ENCODE results near the gene KRT31.

KRT31 gene

DNA sequence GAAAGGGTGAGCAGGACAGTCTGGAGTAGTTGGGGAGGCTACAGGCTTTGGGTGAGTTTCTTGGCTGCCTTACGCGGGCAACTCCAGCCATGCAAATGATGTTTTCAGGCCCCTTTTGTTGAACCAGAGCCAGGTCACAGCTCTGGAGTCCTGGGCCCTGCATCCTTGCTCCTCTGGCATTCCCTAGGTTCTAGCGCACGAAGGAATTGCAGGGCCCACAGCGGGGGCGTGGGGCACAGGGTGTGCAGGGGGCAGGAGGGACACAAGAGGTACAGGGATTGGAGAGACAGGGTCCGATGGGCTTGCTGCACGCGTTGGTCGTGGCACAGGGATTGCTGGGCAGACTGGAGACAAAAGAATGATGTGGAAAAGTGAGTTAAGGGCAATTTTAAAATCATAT, 3.6 kb downstream of the KRT31 start:
- TF ChIP-seq, protein P1, sequence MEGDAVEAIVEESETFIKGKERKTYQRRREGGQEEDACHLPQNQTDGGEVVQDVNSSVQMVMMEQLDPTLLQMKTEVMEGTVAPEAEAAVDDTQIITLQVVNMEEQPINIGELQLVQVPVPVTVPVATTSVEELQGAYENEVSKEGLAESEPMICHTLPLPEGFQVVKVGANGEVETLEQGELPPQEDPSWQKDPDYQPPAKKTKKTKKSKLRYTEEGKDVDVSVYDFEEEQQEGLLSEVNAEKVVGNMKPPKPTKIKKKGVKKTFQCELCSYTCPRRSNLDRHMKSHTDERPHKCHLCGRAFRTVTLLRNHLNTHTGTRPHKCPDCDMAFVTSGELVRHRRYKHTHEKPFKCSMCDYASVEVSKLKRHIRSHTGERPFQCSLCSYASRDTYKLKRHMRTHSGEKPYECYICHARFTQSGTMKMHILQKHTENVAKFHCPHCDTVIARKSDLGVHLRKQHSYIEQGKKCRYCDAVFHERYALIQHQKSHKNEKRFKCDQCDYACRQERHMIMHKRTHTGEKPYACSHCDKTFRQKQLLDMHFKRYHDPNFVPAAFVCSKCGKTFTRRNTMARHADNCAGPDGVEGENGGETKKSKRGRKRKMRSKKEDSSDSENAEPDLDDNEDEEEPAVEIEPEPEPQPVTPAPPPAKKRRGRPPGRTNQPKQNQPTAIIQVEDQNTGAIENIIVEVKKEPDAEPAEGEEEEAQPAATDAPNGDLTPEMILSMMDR (IDR thresholded peaks at IDR 0.05; ENCODE audit: control extremely low read depth, extremely low read depth, low read depth, missing control alignments) = no peak
- CTCF ChIA-PET = no interaction called here
- POLR2A ChIA-PET = no interaction called here
- DNase-seq (ENCODE audit: extremely low spot score) = no peak

DNA sequence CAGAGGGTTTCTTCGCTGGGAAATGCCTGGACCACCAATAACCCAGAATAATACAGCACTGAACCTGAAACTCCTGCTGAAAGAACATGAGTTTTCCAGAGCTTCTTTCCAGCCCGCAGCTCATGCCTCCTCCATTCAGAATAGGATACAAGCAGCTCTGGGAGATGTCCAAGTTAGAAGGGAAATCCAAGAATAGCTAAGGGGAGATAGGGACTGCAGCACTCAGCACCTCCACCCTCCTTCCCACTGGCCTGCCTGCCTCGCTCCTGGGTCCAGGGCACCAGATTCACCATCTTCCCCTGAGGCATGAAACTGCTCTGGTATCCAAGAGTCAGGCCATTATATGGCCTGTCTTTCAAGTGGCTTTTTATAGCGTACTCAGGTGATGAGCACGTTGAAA, 4.1 kb downstream of the KRT31 start:
- CTCF ChIA-PET = no interaction called here
- POLR2A ChIA-PET = no interaction called here
- TF ChIP-seq, protein P1 (IDR thresholded peaks at IDR 0.05; ENCODE audit: control extremely low read depth, extremely low read depth, low read depth, missing control alignments) = no peak
- no peak for DNase-seq (ENCODE audit: extremely low spot score)

DNA sequence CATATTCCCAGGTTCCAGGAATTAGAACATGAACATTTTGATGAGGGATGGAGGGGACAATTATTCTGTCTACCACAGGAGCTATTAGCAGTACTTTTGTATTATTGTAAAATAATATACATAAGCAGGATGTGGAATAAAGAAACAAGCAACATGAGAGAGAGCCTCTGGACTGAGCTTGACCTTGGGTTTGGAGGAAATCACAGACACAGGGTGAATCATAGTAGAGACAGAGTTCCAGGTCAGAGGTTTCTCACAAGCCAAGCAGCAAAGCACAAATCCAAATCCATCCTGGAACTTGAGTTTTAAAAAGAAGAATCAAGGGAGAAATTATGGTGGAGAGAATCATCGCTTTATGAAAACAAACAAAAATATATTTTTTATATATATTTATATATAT, 5.1 kb downstream of the KRT31 start:
- DNase-seq (ENCODE audit: extremely low spot score) = no peak
- TF ChIP-seq, protein P1 (IDR thresholded peaks at IDR 0.05; ENCODE audit: control extremely low read depth, extremely low read depth, low read depth, missing control alignments) = no peak
- POLR2A ChIA-PET = no interaction called here
- CTCF ChIA-PET = interaction anchor here (2.0 kb wide), 1 partner anchor 536 kb away, joined by 4 read pairs; no protein-coding TSS in a partner anchor

DNA sequence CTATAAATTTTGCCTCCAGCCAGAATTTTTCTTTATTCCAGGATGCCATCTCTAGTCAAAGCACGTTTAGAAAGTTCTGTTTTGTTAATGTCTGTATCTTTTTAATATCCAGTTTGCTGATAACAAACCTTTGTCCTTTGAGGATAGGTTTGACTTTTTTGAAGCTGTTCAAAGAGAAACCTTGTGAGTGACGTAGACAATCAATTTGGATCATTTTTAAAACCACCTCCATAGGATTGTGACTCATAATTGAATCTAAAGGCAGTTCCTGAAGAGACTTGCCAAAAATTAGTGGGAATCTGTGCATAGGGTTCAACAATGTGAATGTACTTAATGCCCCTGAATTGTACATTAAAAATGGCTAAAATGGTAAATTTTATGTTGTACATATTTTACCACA, 5.9 kb downstream of the KRT31 start:
- DNase-seq (ENCODE audit: extremely low spot score) = no peak
- TF ChIP-seq, protein P1 (IDR thresholded peaks at IDR 0.05; ENCODE audit: control extremely low read depth, extremely low read depth, low read depth, missing control alignments) = no peak
- CTCF ChIA-PET = interaction anchor here (1.0 to 2.0 kb wide), 3 partner anchors 10 to 535 kb away, joined by 3 to 4 read pairs (median 3); no protein-coding TSS in a partner anchor
- POLR2A ChIA-PET = no interaction called here

DNA sequence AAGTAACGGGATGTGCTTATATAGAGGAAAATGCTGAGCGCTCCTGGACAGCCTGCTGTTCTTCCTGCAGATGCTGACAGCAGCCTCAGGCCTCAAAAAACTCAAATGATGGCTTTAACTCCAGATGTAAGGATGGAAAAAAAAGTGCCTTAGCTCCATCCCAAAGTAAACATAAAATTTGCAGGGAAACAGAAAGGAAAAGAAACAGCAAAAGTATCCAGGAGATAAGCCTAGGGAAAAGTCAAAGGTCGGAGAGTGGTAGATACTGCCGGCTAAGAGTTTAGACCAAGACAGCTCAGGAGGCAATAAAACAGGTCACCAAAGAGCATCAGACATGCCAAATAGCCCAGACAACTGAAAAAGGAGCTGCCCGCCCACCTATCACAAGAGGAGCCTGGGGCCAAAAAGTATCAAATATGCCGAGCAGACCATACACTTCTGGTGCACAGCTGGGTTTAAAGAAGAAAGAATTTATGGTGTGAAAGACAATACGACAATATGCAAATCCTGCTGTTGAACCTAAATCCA, 6.9 kb downstream of the KRT31 start:
- TF ChIP-seq, protein P1 (IDR thresholded peaks at IDR 0.05; ENCODE audit: control extremely low read depth, extremely low read depth, low read depth, missing control alignments) = no peak
- POLR2A ChIA-PET = no interaction called here
- CTCF ChIA-PET = interaction anchor here (1.0 to 2.0 kb wide), 3 partner anchors 9 to 534 kb away, joined by 3 to 4 read pairs (median 3); no protein-coding TSS in a partner anchor
- DNase-seq (ENCODE audit: extremely low spot score) = no peak

DNA sequence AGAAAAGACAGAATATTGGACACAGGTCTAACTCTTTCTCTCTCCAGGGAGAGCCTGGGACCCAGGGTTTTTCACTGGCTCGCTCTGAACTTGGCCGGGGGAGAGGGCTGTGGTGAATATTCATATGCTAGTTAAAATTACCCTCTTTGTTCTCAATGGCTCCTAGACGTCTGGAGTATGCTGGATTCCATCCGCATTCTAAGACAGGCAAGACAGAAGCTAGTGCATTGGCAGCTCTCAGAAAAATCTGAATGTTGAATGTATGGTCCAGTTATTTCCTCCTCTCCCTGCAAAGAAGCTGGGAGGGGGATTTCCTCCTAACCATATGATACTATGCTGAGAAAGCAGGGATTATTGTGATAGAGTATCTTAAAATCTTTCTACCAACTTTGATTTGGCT, 9.7 kb downstream of the KRT31 start:
- POLR2A ChIA-PET = no interaction called here
- CTCF ChIA-PET = interaction anchor here (1.0 to 1.2 kb wide), 2 partner anchors 9 to 12 kb away, joined by 3 read pairs; no protein-coding TSS in a partner anchor
- no peak for DNase-seq (ENCODE audit: extremely low spot score)
- TF ChIP-seq, protein P1 (IDR thresholded peaks at IDR 0.05; ENCODE audit: control extremely low read depth, extremely low read depth, low read depth, missing control alignments) = no peak
